Activated CD4-positive, CD25-positive, alpha-beta regulatory T cell treated with anti-CD3 and anti-CD28 coated beads, Interleukin-2, amount 50 U/mL, for 72 hours (primary cell): ENCODE data around the gene HIC1.

ENCODE experiments used
- DNase-seq: peaks from one replicate; pipeline ENCODE4 v3.0.0; 2021

HIC1 gene

DNA sequence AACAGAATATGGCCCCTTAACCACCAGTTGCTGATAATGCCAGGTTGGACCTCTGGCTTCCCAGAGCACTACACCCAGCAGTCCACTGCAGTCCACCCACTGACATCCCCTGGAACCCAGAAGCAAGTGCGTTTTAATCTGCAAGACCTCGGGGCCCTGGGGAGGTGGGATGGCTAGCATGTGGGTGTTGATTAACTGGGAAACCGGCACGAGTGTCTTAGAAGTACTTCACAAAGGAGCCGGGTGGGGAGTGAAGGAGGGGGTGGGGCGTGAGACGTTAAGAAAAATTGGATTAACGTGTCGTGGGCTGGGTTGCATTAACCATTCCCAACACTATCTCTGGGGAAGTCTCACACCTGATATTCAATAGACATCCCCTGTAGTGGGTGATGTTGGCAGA lies 6.1 kb upstream of the HIC1 start:
- no peak for DNase-seq

DNA sequence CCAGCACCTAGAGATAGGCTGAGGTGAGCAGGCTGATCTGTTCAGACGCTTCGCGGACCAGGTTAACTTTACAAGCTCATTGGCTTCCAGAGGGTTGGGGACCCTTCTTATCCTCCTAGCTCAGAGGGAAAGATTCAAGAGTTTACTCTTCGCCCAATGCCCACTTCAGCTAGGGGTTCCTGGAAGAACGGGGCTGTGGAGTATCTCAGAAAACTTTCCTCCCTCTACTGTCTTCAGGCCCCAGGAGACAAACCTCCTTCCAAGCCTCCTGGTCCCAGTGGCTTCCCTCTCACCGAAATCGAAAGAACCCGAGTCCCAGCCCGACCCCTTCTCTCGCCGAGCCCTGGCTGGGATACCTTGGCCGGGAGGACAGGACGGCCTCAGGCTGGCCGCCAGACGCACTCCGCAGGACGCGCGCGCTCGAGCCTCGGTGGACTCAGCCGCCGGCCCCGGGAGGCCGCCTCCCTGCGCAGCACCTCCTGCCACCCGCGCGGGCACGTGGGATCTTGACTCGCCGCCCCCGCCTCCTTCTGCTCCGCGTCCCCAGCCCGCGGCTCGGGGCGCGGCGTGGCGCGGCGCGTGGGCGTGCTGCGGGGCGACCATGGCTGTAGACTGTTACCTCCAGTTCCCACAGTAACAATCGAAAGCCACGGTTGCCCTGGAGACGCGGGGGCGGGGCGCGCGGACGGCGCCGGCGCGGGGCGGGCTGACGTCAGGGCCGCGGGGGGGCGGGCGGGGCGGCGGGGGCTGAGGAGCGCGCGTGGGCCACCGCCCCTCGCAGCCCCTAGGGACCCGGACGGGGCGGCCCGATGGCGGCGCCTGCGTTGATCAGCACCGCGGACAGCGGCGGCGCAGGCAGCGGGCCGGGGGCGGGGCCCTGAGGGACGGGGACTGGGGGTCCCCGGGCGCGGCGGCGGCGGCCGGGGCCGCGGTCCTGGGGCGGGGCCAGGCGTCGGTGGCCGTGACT lies 5.3 kb upstream of the HIC1 start:
- peak; percentile 90 for DNase-seq

DNA sequence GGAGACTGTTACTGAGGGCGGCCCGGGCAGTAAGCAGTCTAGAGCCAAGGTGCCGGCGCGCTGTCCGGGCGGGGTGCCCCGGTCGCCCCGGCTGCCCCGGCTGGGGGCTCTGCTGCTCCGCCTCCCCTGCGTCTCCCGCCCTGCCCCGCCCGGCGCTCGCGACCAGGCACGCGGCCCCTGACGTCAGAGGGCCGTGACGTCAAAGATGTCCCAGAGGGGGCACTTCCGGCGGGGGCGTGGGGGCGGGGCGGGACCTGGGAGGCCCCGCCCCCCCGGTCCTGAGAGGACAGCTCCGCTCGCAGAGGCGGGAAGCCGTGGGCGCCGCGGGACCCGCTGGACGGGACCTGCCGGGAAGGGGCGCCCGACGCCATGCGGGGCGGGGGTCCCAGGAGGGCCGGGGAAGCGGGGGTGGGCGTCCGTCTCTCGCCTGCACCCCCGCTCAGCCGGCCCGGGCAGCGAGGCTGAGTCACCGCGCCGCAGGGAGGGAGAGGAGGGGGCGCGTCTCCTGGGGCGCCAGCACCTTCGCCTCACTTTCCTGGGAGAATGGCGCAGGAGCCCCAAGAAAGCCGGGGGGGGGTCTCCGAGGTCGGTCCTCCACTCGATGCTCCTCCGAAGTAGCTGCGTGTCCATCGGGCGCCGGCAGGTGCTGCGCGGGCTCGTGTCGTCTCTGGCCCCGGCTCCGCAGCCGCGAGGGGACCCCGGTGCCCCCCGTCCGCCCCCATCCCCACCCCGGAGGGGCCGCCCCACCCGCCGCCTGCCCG lies 4.4 kb upstream of the HIC1 start:
- DNase-seq, result peak; percentile 63

DNA sequence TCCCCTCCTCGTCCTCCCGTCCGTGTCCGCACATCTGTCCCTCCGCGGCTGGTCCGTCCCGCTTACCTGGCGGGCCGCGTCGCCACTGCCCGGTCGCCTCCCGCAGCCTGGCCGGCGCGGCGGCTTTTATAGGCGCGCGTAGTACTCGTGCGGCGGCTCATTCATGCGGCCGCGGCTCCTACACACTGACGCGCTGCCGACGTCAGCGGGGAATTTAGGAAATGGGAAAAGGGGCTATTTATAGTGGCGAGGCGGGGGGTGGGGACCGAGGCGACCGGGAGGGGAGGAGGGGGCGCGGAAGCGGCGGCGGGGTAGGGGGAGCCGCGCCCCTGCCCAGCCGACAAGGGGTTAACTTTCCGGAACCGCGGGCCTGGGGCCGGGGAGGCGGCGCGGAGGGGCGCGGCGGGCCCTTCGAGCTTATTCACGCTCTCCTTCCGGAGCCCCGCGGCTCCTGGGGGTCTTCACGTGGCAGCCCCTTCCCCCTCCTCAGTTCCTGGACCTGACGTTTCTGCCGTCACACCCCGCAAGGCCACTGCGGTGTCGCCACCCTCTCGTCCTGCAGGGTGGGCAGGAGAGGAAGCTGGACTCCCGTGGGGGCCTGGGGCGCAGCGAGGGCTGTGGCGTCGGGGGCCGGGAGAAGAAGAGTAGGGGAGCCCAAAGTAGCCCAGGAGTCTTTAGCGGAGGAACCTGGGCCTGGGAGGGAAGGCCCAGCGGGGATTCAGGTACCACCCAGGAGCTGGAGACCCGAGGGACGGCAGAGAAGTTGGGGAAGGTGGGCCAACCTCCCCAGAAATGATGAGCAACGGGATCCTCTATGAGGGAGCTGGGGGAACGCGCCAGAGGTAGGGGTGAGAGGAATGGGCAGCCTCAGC lies 3.6 kb upstream of the HIC1 start:
- DNase-seq, result peak; percentile 44

DNA sequence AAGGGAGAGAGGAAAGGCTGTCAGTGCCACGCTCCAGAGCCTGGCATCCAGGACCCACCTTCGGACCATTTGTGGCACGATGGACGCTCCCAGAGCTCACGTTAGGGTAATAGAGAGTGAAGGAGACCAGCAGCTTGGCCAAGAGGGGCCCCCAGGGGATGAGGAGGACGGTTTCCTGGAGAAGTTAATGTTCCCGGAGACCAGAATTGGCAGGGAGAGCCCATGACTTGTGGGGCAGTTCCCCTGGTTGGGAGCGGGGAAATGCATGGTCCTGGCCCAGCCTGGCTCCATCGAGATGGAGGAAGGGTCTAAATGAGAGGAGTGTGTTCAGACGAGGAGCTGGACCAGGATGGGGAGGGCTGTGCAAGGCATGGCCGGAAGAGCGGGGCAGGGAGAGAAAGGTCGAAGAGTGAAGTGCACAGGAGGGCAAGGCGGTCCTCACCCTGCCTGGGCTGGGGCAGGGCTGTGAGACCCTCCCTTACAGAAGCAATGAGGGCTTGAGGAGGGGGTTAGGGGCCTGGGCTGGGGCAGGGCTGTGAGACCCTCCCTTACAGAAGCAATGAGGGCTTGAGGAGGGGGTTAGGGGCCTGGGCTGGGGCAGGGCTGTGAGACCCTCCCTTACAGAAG lies 2.9 kb upstream of the HIC1 start:
- no peak for DNase-seq

DNA sequence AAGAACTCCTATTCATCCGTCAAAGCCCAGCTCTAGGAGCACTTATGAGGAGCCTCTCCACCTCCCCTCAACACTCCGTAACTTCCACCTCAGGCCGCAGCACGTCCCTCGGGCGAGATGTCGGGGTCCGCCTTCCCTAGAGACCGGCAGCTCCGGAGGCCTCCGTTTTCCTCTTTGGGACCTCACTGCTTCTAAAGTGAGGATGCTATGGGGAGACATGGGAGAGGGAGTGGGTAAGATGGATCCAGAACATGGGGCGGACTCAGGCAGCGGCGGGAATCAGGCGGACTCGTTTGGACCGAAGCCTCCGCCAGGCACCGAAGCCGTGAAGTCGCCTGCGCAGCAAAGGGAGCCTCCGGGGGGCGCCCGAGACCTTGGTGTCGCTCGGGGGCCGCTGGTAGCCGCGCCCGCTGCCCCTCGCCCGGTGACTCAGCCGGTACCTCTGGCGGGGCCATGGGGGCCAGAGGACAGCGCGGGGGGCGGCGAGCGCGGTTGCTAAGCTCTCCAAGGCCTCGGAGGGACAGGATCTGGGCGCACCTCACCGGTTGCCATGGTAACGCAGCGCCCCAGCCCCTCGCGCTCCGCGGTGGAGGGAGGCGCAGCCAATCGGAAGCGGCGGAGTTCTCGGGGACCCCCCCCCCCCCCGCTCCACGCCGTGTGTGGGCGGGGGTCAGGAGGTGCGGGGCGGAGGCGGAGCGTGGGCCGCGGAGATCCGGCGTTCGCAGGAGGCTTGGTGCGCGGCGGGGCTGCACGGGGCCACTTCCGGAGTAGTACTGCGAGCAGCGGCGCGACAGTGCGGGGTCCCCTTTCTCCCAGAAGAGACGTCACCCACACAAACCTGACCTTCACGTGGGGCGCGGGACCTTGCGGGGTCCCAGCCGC lies 1.3 kb upstream of the HIC1 start:
- peak; percentile 74 for DNase-seq

DNA sequence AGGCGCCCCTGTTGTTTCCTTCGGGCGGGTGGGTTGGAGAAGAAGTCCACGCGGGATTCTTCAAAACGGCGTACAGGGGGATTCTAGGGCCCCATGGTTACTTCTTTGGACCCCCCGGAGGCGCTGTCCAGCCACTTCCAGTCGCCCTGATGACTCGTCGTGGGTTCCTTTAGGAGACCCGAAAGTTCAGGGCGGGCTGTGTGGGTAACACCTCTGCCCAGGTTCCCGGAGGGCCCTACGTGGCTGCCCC lies 716 bp upstream of the HIC1 start:
- DNase-seq, result peak; percentile 41

DNA sequence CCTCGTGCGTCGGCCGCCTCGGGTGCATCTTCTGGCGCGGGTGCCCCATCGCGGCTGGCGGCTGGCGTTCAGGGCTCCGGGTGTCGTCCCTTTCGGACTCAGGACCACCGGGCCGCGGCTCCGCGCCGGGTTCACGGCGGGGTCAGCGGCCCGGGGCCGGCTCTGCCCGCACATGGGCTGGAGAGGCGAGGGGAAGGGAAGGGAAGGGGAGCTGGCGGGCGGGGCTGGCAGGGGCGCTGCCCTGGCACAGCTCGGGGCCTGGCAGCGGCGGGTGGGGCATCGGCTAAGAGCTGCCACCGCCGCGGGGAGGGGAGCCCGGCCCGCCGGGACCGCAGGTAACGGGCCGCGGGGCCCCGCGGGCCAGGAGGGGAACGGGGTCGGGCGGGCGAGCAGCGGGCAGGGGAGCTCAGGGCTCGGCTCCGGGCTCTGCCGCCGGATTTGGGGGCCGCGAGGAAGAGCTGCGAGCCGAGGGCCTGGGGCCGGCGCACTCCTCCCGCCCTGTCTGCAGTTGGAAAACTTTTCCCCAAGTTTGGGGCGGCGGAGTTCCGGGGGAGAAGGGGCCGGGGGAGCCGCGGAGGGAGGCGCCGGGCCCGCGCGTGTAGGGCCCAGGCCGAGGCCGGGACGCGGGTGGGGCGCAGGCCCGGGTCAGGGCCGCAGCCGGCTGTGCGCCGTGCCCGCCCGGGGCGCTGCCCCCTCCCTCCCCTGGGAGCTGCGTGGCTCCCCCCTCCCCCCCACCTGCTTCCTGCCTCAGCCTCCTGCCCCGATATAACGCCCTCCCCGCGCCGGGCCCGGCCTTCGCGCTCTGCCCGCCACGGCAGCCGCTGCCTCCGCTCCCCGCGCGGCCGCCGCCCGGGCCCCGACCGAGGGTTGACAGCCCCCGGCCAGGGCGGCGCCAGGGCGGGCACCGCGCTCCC lies 646 bp downstream of the HIC1 start:
- DNase-seq, result peak; percentile 59

DNA sequence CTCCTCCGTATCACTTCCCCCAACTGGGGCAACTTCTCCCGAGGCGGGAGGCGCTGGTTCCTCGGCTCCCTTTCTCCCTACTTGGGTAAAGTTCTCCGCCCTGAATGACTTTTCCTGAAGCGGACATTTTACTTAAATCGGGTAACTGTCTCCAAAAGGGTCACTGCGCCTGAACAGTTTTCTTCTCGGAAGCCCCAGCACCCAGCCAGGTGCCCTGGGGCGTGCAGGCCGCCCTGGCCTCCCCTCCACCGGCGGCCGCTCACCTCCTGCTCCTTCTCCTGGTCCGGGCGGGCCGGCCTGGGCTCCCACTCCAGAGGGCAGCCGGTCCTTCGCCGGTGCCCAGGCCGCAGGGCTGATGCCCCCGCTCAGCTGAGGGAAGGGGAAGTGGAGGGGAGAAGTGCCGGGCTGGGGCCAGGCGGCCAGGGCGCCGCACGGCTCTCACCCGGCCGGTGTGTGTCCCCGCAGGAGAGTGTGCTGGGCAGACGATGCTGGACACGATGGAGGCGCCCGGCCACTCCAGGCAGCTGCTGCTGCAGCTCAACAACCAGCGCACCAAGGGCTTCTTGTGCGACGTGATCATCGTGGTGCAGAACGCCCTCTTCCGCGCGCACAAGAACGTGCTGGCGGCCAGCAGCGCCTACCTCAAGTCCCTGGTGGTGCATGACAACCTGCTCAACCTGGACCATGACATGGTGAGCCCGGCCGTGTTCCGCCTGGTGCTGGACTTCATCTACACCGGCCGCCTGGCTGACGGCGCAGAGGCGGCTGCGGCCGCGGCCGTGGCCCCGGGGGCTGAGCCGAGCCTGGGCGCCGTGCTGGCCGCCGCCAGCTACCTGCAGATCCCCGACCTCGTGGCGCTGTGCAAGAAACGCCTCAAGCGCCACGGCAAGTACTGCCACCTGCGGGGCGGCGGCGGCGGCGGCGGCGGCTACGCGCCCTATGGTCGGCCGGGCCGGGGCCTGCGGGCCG lies 1.6 kb downstream of the HIC1 start:
- DNase-seq, result peak; percentile 53

DNA sequence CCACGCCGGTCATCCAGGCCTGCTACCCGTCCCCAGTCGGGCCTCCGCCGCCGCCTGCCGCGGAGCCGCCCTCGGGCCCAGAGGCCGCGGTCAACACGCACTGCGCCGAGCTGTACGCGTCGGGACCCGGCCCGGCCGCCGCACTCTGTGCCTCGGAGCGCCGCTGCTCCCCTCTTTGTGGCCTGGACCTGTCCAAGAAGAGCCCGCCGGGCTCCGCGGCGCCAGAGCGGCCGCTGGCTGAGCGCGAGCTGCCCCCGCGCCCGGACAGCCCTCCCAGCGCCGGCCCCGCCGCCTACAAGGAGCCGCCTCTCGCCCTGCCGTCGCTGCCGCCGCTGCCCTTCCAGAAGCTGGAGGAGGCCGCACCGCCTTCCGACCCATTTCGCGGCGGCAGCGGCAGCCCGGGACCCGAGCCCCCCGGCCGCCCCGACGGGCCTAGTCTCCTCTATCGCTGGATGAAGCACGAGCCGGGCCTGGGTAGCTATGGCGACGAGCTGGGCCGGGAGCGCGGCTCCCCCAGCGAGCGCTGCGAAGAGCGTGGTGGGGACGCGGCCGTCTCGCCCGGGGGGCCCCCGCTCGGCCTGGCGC lies 2.4 kb downstream of the HIC1 start:
- no peak for DNase-seq

DNA sequence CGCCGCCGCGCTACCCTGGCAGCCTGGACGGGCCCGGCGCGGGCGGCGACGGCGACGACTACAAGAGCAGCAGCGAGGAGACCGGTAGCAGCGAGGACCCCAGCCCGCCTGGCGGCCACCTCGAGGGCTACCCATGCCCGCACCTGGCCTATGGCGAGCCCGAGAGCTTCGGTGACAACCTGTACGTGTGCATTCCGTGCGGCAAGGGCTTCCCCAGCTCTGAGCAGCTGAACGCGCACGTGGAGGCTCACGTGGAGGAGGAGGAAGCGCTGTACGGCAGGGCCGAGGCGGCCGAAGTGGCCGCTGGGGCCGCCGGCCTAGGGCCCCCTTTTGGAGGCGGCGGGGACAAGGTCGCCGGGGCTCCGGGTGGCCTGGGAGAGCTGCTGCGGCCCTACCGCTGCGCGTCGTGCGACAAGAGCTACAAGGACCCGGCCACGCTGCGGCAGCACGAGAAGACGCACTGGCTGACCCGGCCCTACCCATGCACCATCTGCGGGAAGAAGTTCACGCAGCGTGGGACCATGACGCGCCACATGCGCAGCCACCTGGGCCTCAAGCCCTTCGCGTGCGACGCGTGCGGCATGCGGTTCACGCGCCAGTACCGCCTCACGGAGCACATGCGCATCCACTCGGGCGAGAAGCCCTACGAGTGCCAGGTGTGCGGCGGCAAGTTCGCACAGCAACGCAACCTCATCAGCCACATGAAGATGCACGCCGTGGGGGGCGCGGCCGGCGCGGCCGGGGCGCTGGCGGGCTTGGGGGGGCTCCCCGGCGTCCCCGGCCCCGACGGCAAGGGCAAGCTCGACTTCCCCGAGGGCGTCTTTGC lies 3.1 kb downstream of the HIC1 start:
- DNase-seq, result no peak

DNA sequence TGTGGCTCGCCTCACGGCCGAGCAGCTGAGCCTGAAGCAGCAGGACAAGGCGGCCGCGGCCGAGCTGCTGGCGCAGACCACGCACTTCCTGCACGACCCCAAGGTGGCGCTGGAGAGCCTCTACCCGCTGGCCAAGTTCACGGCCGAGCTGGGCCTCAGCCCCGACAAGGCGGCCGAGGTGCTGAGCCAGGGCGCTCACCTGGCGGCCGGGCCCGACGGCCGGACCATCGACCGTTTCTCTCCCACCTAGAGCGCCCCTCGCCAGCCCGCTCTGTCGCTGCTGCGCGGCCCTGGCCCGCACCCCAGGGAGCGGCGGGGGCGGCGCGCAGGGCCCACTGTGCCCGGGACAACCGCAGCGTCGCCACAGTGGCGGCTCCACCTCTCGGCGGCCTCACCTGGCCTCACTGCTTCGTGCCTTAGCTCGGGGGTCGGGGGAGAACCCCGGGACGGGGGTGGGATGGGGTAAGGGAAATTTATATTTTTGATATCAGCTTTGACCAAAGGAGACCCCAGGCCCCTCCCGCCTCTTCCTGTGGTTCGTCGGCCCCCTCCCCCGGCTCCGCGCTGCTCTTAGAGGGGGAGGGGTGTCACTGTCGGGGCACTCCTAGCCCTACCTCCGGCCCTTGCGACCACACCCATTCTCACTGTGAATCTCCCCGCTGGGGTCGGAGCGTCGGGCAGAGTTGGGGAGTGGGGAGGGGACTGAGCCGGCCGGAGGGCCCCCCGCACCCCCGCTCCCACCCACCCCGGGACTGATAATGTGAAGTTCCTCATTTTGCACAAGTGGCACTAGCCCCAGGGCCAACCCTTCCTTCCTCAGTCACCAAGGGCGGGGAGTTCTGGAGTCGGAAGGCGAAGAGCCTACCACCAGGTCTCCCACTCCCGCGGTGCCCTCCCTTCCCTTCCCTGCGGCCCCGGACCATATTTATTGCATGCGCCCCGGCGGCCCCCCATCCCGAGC lies 4.0 kb downstream of the HIC1 start:
- DNase-seq, result peak; percentile 69

DNA sequence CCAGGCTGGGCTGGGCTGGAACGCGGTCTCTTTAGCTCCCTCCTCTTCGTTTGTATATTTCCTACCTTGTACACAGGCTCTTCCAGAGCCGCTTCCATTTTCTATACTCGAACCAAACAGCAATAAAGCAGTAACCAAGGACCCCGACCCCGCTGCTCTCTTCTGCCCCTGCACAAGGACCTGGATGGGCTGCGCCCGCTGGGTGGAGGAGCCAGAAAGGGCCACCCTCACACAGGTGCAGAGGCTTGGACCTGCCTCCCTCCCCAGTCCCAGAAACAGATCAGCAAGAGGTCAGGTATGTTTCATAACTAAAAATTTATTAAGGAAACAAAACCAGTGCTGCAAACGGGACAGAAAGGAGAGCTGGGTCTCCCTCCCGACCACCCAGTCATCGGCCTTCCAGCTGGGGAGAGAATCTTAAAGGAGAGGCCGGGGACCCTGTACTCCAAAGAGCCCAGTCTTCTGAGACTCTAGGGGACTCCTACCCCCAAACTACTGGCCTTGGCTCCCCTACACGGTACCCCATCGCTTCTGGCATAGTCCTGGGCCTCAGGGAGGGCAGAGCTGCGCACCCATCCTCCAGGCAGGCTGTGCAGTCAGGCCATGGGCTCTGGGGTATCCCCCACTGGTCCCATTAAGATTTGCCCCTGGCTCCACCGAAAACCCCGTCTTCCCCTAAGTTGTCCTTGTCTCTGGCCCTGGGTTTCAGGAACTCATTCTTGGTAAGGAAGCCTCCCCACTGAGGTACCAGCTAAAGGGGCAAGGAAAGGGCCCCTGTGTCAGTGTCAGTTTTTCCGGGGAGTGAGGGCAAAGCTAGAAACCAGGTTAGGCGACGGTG lies 4.9 kb downstream of the HIC1 start:
- no peak for DNase-seq

DNA sequence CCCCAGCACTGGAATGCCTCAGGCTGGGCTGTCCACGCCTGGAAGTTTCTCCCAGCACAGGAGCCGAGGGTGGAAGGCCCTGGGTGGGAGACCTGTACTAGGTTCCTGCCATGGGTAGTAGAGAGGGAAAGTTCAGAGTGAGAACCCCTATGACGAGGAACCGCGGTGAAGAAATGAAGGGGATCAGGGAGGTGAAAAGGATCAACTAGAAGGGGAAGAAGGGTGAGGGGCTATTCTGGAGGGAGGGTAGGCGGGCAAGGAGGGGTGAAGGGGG lies 5.4 kb downstream of the HIC1 start:
- DNase-seq, result no peak

DNA sequence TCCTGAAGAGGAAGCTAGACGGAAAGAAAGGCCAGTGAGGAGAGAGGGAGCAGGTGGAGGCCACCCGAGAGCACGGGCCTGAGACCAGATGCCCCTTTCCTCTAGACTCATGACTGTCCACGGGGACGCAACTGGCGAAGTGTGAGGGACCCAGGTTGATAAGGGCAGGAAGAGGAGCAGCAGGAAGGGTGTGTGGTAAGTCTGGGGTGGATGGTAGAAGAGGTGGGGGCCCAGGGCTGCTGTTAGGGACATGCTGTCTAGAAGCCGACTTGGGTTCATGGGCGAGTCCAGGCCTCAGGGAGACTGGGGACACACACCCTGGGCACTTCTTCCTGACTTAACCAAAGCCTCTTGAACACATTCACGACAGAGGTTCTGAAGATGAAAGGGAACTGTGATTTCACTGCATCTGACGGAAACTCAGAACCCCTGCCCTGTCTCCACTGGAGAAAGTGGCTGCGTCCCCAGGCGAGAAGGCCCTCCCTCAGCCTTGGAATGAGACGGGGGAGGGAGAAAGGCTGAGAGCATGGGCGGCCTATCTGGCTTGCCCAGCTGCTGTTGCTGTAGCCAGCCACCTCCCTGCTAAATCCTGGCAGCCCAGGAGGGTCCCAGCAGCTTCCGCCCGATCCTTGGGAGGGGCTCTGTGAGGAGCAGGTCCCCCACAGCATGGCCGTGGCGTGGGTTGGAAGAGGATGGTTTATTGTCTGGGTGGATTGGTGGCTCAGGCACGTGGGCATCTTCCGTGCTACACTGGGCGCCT lies 6.0 kb downstream of the HIC1 start:
- no peak for DNase-seq
